Tibial nerve (tissue), 4 donors: ENCODE data around the gene FMN1.

Source experiments
- CTCF ChIP-seq, 5 experiments: fragments of 200-600 bp in 3 of 5; fragments of 450-650 bp in 2 of 5; sonication (generic) in 3 of 5; IDR thresholded peaks; one replicate each; pipeline ENCODE4 v1.5.1; 2016 to 2019; ENCODE audit warnings: antibody characterized with exemption in 5 of 5, mild to moderate bottlenecking in 3 of 5, moderate library complexity in 2 of 5
- EP300 ChIP-seq, 2 donors: sonication (generic); formaldehyde crosslinking; IDR thresholded peaks; one replicate each; pipeline ENCODE4 v1.6.1; 2017; ENCODE audit warnings: antibody characterized with exemption in 2 of 2, mild to moderate bottlenecking in 1 of 2

GRCh38 chr15:32872621-32873283 lies 321.8 kb downstream of the FMN1 start:
- TF ChIP-seq EP300 (IDR thresholded peaks at IDR 0.05) (peak in 1 of 2 donors; percentile 54), CTCF (IDR thresholded peaks at IDR 0.05) (no peak)
